RWPE2 (cell line): ENCODE measurements around the gene GRM4.

ENCODE experiments used
- ATAC-seq: fragments of 200-7000 bp; cut with Tn5 transposase; 3 replicates; pipeline ENCODE4 v1.9.1; 2021; ENCODE audit warnings: low read depth
- DNase-seq: peaks from one replicate; pipeline ENCODE4 v3.0.0-alpha.2; 2020; ENCODE audit warnings: low spot score
- H3K27ac ChIP-seq: fragments of 450-650 bp; 2 replicates; pipeline ENCODE4 v1.5.1; 2017; ENCODE audit warnings: mild to moderate bottlenecking; ENCODE audit not compliant: poor library complexity, severe bottlenecking
- H3K27me3 ChIP-seq: fragments of 250-450 bp; sonication (Bioruptor Pico); 2 replicates; pipeline ENCODE4 v1.5.1; 2021; ENCODE audit warnings: mild to moderate bottlenecking, moderate library complexity; ENCODE audit not compliant: insufficient read depth, poor library complexity, severe bottlenecking
- H3K36me3 ChIP-seq: fragments of 250-450 bp; sonication (Bioruptor Pico); 2 replicates; pipeline ENCODE4 v1.5.1; 2020; ENCODE audit warnings: low read depth, mild to moderate bottlenecking, moderate library complexity
- H3K4me1 ChIP-seq: fragments of 250-450 bp; sonication (Bioruptor Pico); 2 replicates; pipeline ENCODE4 v1.5.1; 2021; ENCODE audit warnings: mild to moderate bottlenecking, moderate library complexity; ENCODE audit not compliant: insufficient read depth, poor library complexity, severe bottlenecking
- H3K4me3 ChIP-seq: fragments of 250-450 bp; sonication (Bioruptor Pico); 2 replicates; pipeline ENCODE4 v1.5.1; 2021; ENCODE audit warnings: mild to moderate bottlenecking, moderate library complexity; ENCODE audit not compliant: severe bottlenecking
- H3K9me3 ChIP-seq: fragments of 250-450 bp; sonication (Bioruptor Pico); 2 replicates; pipeline ENCODE4 v1.5.1; 2021; ENCODE audit warnings: mild to moderate bottlenecking, moderate library complexity; ENCODE audit not compliant: severe bottlenecking
- TF ChIP-seq, protein P1 (sequence below): fragments of 450-650 bp; IDR thresholded peaks from one replicate; pipeline ENCODE4 v1.5.1; 2017; ENCODE audit warnings: mild to moderate bottlenecking, moderate library complexity; ENCODE audit not compliant: poor library complexity, severe bottlenecking

The GRM4 gene

DNA sequence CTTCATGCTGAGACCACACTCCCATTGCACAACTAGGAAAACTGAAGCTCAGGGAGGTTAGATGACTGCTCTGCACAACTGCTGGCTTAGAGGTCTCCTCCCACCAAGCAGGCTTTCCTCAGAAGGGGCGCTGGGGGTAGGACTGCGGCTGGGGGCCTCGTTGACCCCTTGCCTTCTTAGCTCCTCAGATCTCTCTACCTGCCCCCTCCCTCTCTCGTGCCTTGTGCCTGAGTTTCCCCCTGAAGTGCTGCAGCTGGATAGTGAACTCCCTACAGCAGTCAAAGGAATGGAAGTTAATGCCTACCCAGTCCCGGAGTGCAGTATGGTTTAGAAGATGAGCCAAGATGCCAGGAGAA, 149.8 kb downstream of the GRM4 start:
- H3K36me3 ChIP-seq = no peaks in the 10 kb centered on the region
- H3K27me3 ChIP-seq = no peaks in the 10 kb centered on the region
- H3K27ac ChIP-seq = no peak overlapping the region
- H3K4me1 ChIP-seq = no peaks in the 10 kb centered on the region
- DNase-seq = peak; percentile 9
- TF ChIP-seq, protein P1, sequence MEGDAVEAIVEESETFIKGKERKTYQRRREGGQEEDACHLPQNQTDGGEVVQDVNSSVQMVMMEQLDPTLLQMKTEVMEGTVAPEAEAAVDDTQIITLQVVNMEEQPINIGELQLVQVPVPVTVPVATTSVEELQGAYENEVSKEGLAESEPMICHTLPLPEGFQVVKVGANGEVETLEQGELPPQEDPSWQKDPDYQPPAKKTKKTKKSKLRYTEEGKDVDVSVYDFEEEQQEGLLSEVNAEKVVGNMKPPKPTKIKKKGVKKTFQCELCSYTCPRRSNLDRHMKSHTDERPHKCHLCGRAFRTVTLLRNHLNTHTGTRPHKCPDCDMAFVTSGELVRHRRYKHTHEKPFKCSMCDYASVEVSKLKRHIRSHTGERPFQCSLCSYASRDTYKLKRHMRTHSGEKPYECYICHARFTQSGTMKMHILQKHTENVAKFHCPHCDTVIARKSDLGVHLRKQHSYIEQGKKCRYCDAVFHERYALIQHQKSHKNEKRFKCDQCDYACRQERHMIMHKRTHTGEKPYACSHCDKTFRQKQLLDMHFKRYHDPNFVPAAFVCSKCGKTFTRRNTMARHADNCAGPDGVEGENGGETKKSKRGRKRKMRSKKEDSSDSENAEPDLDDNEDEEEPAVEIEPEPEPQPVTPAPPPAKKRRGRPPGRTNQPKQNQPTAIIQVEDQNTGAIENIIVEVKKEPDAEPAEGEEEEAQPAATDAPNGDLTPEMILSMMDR = no peak
- no peak overlapping the region for H3K4me3 ChIP-seq
- no peaks in the 10 kb centered on the region for H3K9me3 ChIP-seq
- ATAC-seq = no peak

- ATAC-seq = no peak
- H3K4me1 ChIP-seq = no peaks in the 10 kb centered on the region
- H3K9me3 ChIP-seq = no peaks in the 10 kb centered on the region
- H3K27ac ChIP-seq = no peak overlapping the region
- no peaks in the 10 kb centered on the region for H3K36me3 ChIP-seq
- DNase-seq = peak; percentile 7
- H3K4me3 ChIP-seq = no peak overlapping the region
- TF ChIP-seq, protein P1 = no peak
- no peaks in the 10 kb centered on the region for H3K27me3 ChIP-seq
Observed at GRCh38 chr6:33995309-33996119, 150.4 kb downstream of the GRM4 start.

- no peaks in the 10 kb centered on the region for H3K4me1 ChIP-seq
- no peaks in the 10 kb centered on the region for H3K9me3 ChIP-seq
- ATAC-seq (no peak), DNase-seq (peak; percentile 54)
- no peaks in the 10 kb centered on the region for H3K36me3 ChIP-seq
- TF ChIP-seq, protein P1 = no peak
- H3K27me3 ChIP-seq = no peaks in the 10 kb centered on the region
- H3K27ac ChIP-seq = no peak overlapping the region
- no peak overlapping the region for H3K4me3 ChIP-seq
Observed at GRCh38 chr6:33994472-33995308, 151.2 kb downstream of the GRM4 start.

- Histone ChIP-seq H3K9me3 (no peaks in the 10 kb centered on the region), H3K36me3 (no peaks in the 10 kb centered on the region), H3K27me3 (no peaks in the 10 kb centered on the region), H3K4me1 (no peaks in the 10 kb centered on the region), H3K27ac (no peak overlapping the region), H3K4me3 (no peak overlapping the region)
- DNase-seq = peak; percentile 30
- no peak for ATAC-seq
- TF ChIP-seq, protein P1 = no peak
Observed at GRCh38 chr6:33993653-33994471, 152.0 kb downstream of the GRM4 start.
